HAP-1 (cell line): ENCODE results near the gene S100A1.
A peak's percentile ranks its signal among the peaks of the same experiment; 100 is the strongest.

ENCODE experiments used
- DNase-seq, 2 experiments: peaks; one replicate each; pipeline ENCODE4 v3.0.0-alpha.2; 2016 to 2020; ENCODE audit warnings: low spot score in 2 of 2
- H3K27me3 ChIP-seq: fragments of 250-450 bp; sonication (Bioruptor Pico); 2 replicates; pipeline ENCODE4 v1.5.1; 2020; ENCODE audit warnings: low read depth, mild to moderate bottlenecking, moderate library complexity
- H3K36me3 ChIP-seq: fragments of 250-450 bp; sonication (Bioruptor Pico); replicated peaks from 2 replicates; pipeline ENCODE4 v1.5.1; 2020; ENCODE audit warnings: mild to moderate bottlenecking
- H3K4me1 ChIP-seq: fragments of 250-450 bp; sonication (Bioruptor Pico); 2 replicates; pipeline ENCODE4 v1.5.1; 2020; ENCODE audit warnings: mild to moderate bottlenecking
- H3K4me3 ChIP-seq: fragments of 250-450 bp; sonication (Bioruptor Pico); 2 replicates; pipeline ENCODE4 v1.5.1; 2020; ENCODE audit warnings: mild to moderate bottlenecking, moderate library complexity
- H3K9me3 ChIP-seq: fragments of 250-450 bp; sonication (Bioruptor Pico); 2 replicates; pipeline ENCODE4 v1.5.1; 2020; ENCODE audit warnings: mild to moderate bottlenecking, moderate library complexity
- in situ Hi-C: fragments of 300-500 bp; cut with MboI; formaldehyde crosslinking; loops from 3 replicates; pipeline ENCODE4 v1.14.3; 2020; ENCODE audit warnings: low sequenced_read_pairs, inconsistent platforms, mixed read lengths

The S100A1 gene

GRCh38 chr1:153643816-153644215, 15.6 kb downstream of the S100A1 start:
- Histone ChIP-seq H3K4me3 (no peak overlapping the region), H3K9me3 (no peaks in the 10 kb centered on the region), H3K4me1 (no peaks in the 10 kb centered on the region; the same call in 1 of the 2 replicates), H3K36me3 (peaks cover 76% of the 10 kb centered on the region), H3K27me3 (no peaks in the 10 kb centered on the region)
- no peak for DNase-seq
- in situ Hi-C loops: no loop called here

GRCh38 chr1:153646672-153647345, 18.6 kb downstream of the S100A1 start:
- DNase-seq: no peak
- in situ Hi-C loops: no loop called here
- H3K9me3 ChIP-seq: no peaks in the 10 kb centered on the region
- peaks cover 46% of the 10 kb centered on the region for H3K36me3 ChIP-seq
- H3K4me1 ChIP-seq: no peaks in the 10 kb centered on the region
- H3K27me3 ChIP-seq: no peaks in the 10 kb centered on the region
- H3K4me3 ChIP-seq: no peak overlapping the region

GRCh38 chr1:153647346-153647714, 19.1 kb downstream of the S100A1 start:
- in situ Hi-C loops: no loop called here
- Histone ChIP-seq H3K9me3 (no peaks in the 10 kb centered on the region), H3K36me3 (peaks cover 41% of the 10 kb centered on the region), H3K27me3 (no peaks in the 10 kb centered on the region), H3K4me3 (no peak overlapping the region), H3K4me1 (no peaks in the 10 kb centered on the region)
- no peak for DNase-seq

GRCh38 chr1:153648000-153648643, 19.9 kb downstream of the S100A1 start:
- H3K36me3 ChIP-seq: peaks cover 33% of the 10 kb centered on the region
- DNase-seq: no peak
- H3K4me3 ChIP-seq: no peak overlapping the region
- H3K9me3 ChIP-seq: no peaks in the 10 kb centered on the region
- H3K4me1 ChIP-seq: no peaks in the 10 kb centered on the region
- no peaks in the 10 kb centered on the region for H3K27me3 ChIP-seq
- in situ Hi-C loops: no loop called here

DNA sequence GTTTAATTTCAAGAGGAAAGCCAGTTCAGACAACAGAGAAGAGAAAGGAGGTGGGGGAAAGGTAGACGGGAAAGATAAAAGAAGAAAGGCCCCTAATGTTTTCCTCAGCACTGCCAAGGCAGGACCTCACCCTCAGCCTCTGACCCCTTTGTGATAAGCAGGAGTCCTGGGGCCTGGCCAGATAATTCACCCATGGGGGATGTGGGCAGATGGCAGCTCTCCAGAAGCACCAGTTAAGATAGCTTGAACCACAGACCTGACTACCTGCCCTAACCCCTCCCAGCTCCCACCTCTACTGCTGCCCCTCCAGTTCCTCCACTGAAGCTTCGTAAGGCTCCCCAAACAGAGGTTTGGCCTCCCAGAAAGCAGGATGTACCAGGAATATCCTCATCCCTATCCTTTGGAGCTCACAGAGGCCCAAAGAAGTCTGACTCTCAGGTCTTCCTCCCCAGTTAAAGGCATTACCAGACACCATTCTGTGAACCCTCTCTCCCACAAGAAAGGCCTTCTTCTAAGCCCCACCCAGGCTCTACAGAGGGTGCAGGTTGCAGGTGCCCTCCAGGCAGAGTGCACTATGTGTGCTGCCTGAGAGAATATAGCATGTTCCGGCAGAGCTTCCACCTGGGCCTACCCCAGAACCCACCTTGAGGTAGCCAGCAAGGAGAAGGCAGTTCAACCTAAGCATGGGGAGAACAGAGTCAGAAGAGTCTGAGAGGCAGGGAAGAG, 21.1 kb downstream of the S100A1 start:
- Histone ChIP-seq H3K27me3 (no peaks in the 10 kb centered on the region), H3K36me3 (peaks cover 21% of the 10 kb centered on the region), H3K4me3 (no peak overlapping the region), H3K9me3 (no peaks in the 10 kb centered on the region), H3K4me1 (no peaks in the 10 kb centered on the region)
- no peak for DNase-seq
- in situ Hi-C loops: no loop called here

GRCh38 chr1:153649863-153650235, 21.6 kb downstream of the S100A1 start:
- Histone ChIP-seq H3K27me3 (no peaks in the 10 kb centered on the region), H3K36me3 (peaks cover 16% of the 10 kb centered on the region), H3K4me3 (no peak overlapping the region), H3K9me3 (no peaks in the 10 kb centered on the region), H3K4me1 (no peaks in the 10 kb centered on the region)
- in situ Hi-C loops: loop anchor here (25.0 kb wide), 1 partner anchor 612 kb away; the partner anchor contains the start of gene HAX1
- no peak for DNase-seq

- Histone ChIP-seq H3K4me3 (no peak overlapping the region), H3K9me3 (no peaks in the 10 kb centered on the region)
- in situ Hi-C loops: loop anchor here (25.0 kb wide), 1 partner anchor 611 kb away; the partner anchor contains the start of gene HAX1
These were observed 23.5 kb downstream of the S100A1 start for GRCh38 chr1:153651771-153652170.

GRCh38 chr1:153652805-153653500, 24.7 kb downstream of the S100A1 start:
- H3K4me1 ChIP-seq: no peaks in the 10 kb centered on the region
- H3K27me3 ChIP-seq: no peaks in the 10 kb centered on the region
- no peak for DNase-seq
- H3K36me3 ChIP-seq: no peaks in the 10 kb centered on the region
- in situ Hi-C loops: loop anchor here (25.0 kb wide), 1 partner anchor 609 kb away; the partner anchor contains the start of gene HAX1
- H3K9me3 ChIP-seq: no peaks in the 10 kb centered on the region
- H3K4me3 ChIP-seq: no peak overlapping the region

More at GRCh38 chr1:153651771-153652170, 23.5 kb downstream of the S100A1 start:
- Histone ChIP-seq H3K4me1 (no peaks in the 10 kb centered on the region), H3K27me3 (no peaks in the 10 kb centered on the region), H3K36me3 (no peaks in the 10 kb centered on the region)
- no peak for DNase-seq

GRCh38 chr1:153655333-153655732, 27.1 kb downstream of the S100A1 start:
- Histone ChIP-seq H3K4me3 (no peak overlapping the region), H3K9me3 (no peaks in the 10 kb centered on the region), H3K4me1 (peaks cover 10% of the 10 kb centered on the region), H3K36me3 (peaks cover 11% of the 10 kb centered on the region), H3K27me3 (no peaks in the 10 kb centered on the region)
- DNase-seq: no peak
- in situ Hi-C loops: loop anchor here (25.0 kb wide), 1 partner anchor 607 kb away; the partner anchor contains the start of gene HAX1

DNA sequence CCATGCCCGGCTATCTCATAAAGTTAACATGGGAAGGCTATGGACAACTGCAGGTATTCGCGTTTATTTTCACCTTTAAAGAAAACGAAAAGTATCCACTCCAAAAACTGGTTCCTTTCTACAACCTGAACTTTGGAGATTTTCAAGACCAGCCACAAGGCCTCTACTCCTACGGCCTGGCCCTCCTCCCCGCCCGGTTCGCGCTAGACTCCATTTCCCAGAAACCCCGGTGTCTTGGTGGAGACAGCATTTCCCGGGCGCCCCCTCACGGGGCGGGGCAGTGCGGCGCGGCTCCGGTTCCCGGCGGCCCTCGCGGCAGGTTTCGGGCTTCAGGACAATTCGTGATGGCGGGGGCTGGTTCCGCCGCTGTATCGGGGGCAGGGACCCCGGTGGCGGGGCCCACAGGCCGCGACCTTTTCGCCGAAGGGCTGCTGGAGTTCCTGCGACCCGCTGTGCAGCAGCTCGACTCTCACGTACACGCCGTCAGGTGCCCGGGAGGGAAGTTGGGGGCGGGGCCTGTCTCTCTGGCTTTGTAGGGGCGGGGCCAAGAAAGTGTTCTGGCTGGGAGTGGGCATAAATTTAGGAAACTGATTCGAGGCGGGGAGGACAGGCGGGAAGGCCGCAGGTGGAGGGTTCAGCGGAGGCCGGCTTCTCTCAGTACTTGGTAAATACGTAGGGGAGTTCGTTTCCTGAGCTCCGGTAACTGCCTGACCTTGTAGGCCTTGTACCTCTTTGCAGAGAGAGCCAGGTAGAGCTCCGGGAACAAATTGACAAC, 30.4 kb downstream of the S100A1 start, which contains the start of gene SNAPIN:
TSS of gene SNAPIN (plus strand) at position 304 of the 775 bp plus-strand sequence. CDS start at position 345, 41 bp downstream.
- peaks cover 10% of the 10 kb centered on the region for H3K4me1 ChIP-seq
- in situ Hi-C loops: loop anchor here (25.0 kb wide), 1 partner anchor 604 kb away; the partner anchor contains the start of gene HAX1
- peak; percentile 93 to 96 for DNase-seq

DNA sequence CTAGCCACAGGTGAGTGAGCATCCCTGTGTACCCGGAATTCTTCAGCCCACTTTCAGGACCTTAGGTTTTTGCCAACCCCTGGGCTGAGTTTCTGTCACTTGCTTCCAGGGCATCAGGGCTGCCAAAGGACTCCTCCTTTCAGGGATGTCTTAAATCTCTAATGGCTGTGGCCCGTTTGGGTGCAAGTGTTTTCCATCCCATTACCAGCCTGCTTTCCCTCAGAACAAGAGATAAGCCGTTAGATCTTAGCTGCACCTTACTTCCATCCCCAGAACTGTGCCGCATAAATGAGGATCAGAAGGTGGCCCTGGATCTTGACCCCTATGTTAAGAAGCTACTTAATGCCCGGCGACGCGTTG, 30.9 kb downstream of the S100A1 start:
- Histone ChIP-seq H3K9me3 (no peaks in the 10 kb centered on the region), H3K4me3 (peak overlapping the region; percentile 96), H3K36me3 (peaks cover 46% of the 10 kb centered on the region), H3K27me3 (no peaks in the 10 kb centered on the region), H3K4me1 (peaks cover 10% of the 10 kb centered on the region)
- no peak for DNase-seq
- in situ Hi-C loops: loop anchor here (25.0 kb wide), 1 partner anchor 603 kb away; the partner anchor contains the start of gene HAX1

More for the DNA sequence above, 30.4 kb downstream of the S100A1 start, which contains the start of gene SNAPIN:
- Histone ChIP-seq H3K4me3 (peak within 1 kb of the TSS; percentile 96), H3K27me3 (no peaks in the 10 kb centered on the region), H3K9me3 (no peaks in the 10 kb centered on the region), H3K36me3 (peaks cover 40% of the 10 kb centered on the region)

- in situ Hi-C loops: loop anchor here (25.0 kb wide), 1 partner anchor 603 kb away; the partner anchor contains the start of gene HAX1
- Histone ChIP-seq H3K4me1 (peaks cover 10% of the 10 kb centered on the region), H3K36me3 (peaks cover 51% of the 10 kb centered on the region), H3K9me3 (no peaks in the 10 kb centered on the region), H3K4me3 (peak overlapping the region; percentile 96), H3K27me3 (no peaks in the 10 kb centered on the region)
- DNase-seq: peak in 1 of 2 experiments; percentile 37
These were observed 31.4 kb downstream of the S100A1 start for GRCh38 chr1:153659656-153660055.
